Measurements from ENCODE around the gene SLC39A7. TPM values are rescaled to one million over a fixed set of nuclear protein-coding genes. Genes with fewer than 3 reads are reported as not detected.
A peak's percentile ranks its signal among the peaks of the same experiment; 100 is the strongest.

Gene SLC39A7
- 126 and 147 TPM in 2 replicates for total RNA-seq (2014; rRNA removed; shearing (Covaris generic))
- polyA plus RNA-seq (2016; fragmentation: Nextera tagmentation; extraction: Ambion mirVana) = 24.7 and 26.9 TPM in 2 replicates

GRCh38 chr6:33200219-33201146, at the start of gene SLC39A7, which contains the start of gene RXRB:
SLC39A7 (plus strand) TSS chr6:33200867; CDS start chr6:33201246, 379 bp downstream.
RXRB (minus strand) TSS chr6:33200665; CDS start chr6:33200476, 189 bp downstream.
- H3K27ac ChIP-seq = peak within 1 kb of the TSS; percentile 99
- no peaks in the 10 kb centered on the region for H3K9me3 ChIP-seq (ENCODE audit: low read depth)
- H3K4me2 ChIP-seq (ENCODE audit: unreplicated experiment) = peak within 1 kb of the TSS; percentile 100
- 1% methylated on average over 49 to 68 of the region's 68 CpGs for WGBS, 2 experiments (ENCODE audit: low coverage in 1 of 2, low lambda C conversion rate in 2 of 2, missing lambda C conversion rate in 2 of 2)
- TF ChIP-seq EZH2 (IDR thresholded peaks at IDR 0.05; ENCODE audit: insufficient read depth, poor library complexity, severe bottlenecking) (no peak), EZH2phosphoT487 (IDR thresholded peaks at IDR 0.05; ENCODE audit: insufficient read depth, low read depth) (no peak)
- DNase-seq = peak; percentile 100
- peaks cover 74% of the 10 kb centered on the region for H3K79me2 ChIP-seq (ENCODE audit: insufficient read depth)
- no peaks in the 10 kb centered on the region; the same call in 1 of the 2 replicates for H4K20me1 ChIP-seq (ENCODE audit: insufficient read depth)
- peaks cover 17% of the 10 kb centered on the region for H3K36me3 ChIP-seq (ENCODE audit: low read depth)
- H3F3A ChIP-seq (ENCODE audit: insufficient read depth) = peaks cover 42% of the 10 kb centered on the region
- in situ Hi-C loops (cut with MboI) = no loop called here
- peak within 1 kb of the TSS; percentile 100 for H3K9ac ChIP-seq
- peak within 1 kb of the TSS; percentile 99 for H3K4me3 ChIP-seq
- no peaks in the 10 kb centered on the region for H3K9me2 ChIP-seq (ENCODE audit: insufficient read depth)
- H3K4me1 ChIP-seq (ENCODE audit: insufficient read depth) = peaks cover 22% of the 10 kb centered on the region
- H2AFZ ChIP-seq = peak within 1 kb of the TSS; percentile 77
- H3K27me3 ChIP-seq (replicated peaks; ENCODE audit: insufficient read depth) = no peaks in the 10 kb centered on the region

DNA sequence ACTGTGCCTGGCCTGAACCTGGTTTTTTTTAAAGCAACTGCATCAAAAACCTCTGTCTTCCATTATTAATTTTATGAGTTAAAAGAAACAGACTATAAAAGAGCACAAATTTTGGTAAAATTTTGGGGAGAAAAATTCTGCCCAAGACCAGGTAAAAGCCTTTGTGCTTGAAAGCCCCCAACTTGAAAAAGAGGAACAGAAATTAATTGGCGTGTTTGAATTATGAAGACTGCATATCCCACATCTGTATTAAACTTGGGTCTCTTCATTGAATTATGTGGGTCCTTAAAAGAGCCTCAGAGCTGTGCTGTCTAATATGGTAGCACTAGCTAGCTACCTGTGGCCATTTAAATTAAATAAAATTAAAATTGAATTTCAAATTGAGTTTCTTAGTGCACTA, 49.6 kb upstream of the SLC39A7 start:
- Histone ChIP-seq H4K20me1 (ENCODE audit: insufficient read depth) (no peaks in the 10 kb centered on the region), H3K9me3 (ENCODE audit: low read depth) (no peaks in the 10 kb centered on the region), H3K79me2 (ENCODE audit: insufficient read depth) (no peaks in the 10 kb centered on the region), H3K4me3 (no peak overlapping the region), H3K9me2 (ENCODE audit: insufficient read depth) (no peaks in the 10 kb centered on the region), H3K27ac (no peak overlapping the region), H3K9ac (no peak overlapping the region), H3K4me1 (ENCODE audit: insufficient read depth) (no peaks in the 10 kb centered on the region), H3K36me3 (ENCODE audit: low read depth) (no peaks in the 10 kb centered on the region), H3K27me3 (replicated peaks; ENCODE audit: insufficient read depth) (peaks cover 29% of the 10 kb centered on the region), H3F3A (ENCODE audit: insufficient read depth) (peaks cover 4% of the 10 kb centered on the region; the same call in 1 of the 2 replicates), H2AFZ (no peak overlapping the region), H3K4me2 (ENCODE audit: unreplicated experiment) (no peak overlapping the region)
- DNase-seq = no peak
- 44 to 52% methylated on average over 1 of the region's 1 CpG for WGBS, 2 experiments (ENCODE audit: low coverage in 1 of 2, low lambda C conversion rate in 2 of 2, missing lambda C conversion rate in 2 of 2)
- TF ChIP-seq EZH2 (IDR thresholded peaks at IDR 0.05; ENCODE audit: insufficient read depth, poor library complexity, severe bottlenecking) (no peak), EZH2phosphoT487 (IDR thresholded peaks at IDR 0.05; ENCODE audit: insufficient read depth, low read depth) (no peak)
- in situ Hi-C loops (cut with MboI) = no loop called here

DNA sequence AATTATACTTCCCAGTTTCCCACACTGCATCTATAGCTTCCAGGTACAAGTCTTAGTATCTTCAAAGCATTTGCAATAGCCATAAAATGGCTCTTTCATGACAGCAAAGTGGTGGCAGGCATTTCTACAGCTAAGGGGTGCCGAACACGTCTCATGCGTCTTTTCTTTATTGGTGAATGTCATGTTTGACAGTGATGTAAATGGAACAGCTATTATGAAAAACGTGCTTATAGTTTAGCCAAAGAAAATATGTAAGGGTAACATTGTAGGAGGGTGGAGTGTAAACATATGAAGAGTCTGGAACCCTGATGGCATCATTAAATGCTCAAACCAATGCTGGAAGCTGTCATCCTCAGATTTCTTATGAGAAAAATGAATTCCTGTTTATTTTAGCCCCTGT, 46.3 kb upstream of the SLC39A7 start:
- Histone ChIP-seq H3K4me3 (no peak overlapping the region), H3K4me2 (ENCODE audit: unreplicated experiment) (no peak overlapping the region), H3K79me2 (ENCODE audit: insufficient read depth) (no peaks in the 10 kb centered on the region), H3K9me2 (ENCODE audit: insufficient read depth) (no peaks in the 10 kb centered on the region), H3F3A (ENCODE audit: insufficient read depth) (no peaks in the 10 kb centered on the region), H3K4me1 (ENCODE audit: insufficient read depth) (no peaks in the 10 kb centered on the region), H3K9me3 (ENCODE audit: low read depth) (no peaks in the 10 kb centered on the region), H2AFZ (no peak overlapping the region), H3K27ac (no peak overlapping the region), H3K9ac (no peak overlapping the region), H3K36me3 (ENCODE audit: low read depth) (no peaks in the 10 kb centered on the region), H4K20me1 (ENCODE audit: insufficient read depth) (no peaks in the 10 kb centered on the region), H3K27me3 (replicated peaks; ENCODE audit: insufficient read depth) (peaks cover 23% of the 10 kb centered on the region)
- no peak for TF ChIP-seq EZH2phosphoT487 (IDR thresholded peaks at IDR 0.05; ENCODE audit: insufficient read depth, low read depth)
- TF ChIP-seq EZH2 (IDR thresholded peaks at IDR 0.05; ENCODE audit: insufficient read depth, poor library complexity, severe bottlenecking) = no peak
- in situ Hi-C loops (cut with MboI) = no loop called here
- 68 to 71% methylated on average over 4 of the region's 4 CpGs for WGBS, 2 experiments (ENCODE audit: low coverage in 1 of 2, low lambda C conversion rate in 2 of 2, missing lambda C conversion rate in 2 of 2)
- DNase-seq = no peak

GRCh38 chr6:33156561-33156960, 44.1 kb upstream of the SLC39A7 start:
- no peaks in the 10 kb centered on the region for H3K4me1 ChIP-seq (ENCODE audit: insufficient read depth)
- H3K36me3 ChIP-seq (ENCODE audit: low read depth) = no peaks in the 10 kb centered on the region
- in situ Hi-C loops (cut with MboI) = no loop called here
- 64 to 75% methylated on average over 6 of the region's 6 CpGs for WGBS, 2 experiments (ENCODE audit: low coverage in 1 of 2, low lambda C conversion rate in 2 of 2, missing lambda C conversion rate in 2 of 2)
- H3K79me2 ChIP-seq (ENCODE audit: insufficient read depth) = no peaks in the 10 kb centered on the region
- no peak for DNase-seq
- H2AFZ ChIP-seq = no peak overlapping the region
- no peak for TF ChIP-seq EZH2 (IDR thresholded peaks at IDR 0.05; ENCODE audit: insufficient read depth, poor library complexity, severe bottlenecking)
- TF ChIP-seq EZH2phosphoT487 (IDR thresholded peaks at IDR 0.05; ENCODE audit: insufficient read depth, low read depth) = no peak
- no peaks in the 10 kb centered on the region for H4K20me1 ChIP-seq (ENCODE audit: insufficient read depth)
- H3K4me2 ChIP-seq (ENCODE audit: unreplicated experiment) = no peak overlapping the region
- peaks cover 11% of the 10 kb centered on the region for H3K27me3 ChIP-seq (replicated peaks; ENCODE audit: insufficient read depth)
- H3K9ac ChIP-seq = no peak overlapping the region
- H3K27ac ChIP-seq = no peak overlapping the region
- no peaks in the 10 kb centered on the region for H3K9me3 ChIP-seq (ENCODE audit: low read depth)
- no peaks in the 10 kb centered on the region for H3F3A ChIP-seq (ENCODE audit: insufficient read depth)
- H3K4me3 ChIP-seq = no peak overlapping the region
- no peaks in the 10 kb centered on the region for H3K9me2 ChIP-seq (ENCODE audit: insufficient read depth)
